IMR-90 (cell line): ENCODE measurements around the gene INPP4A.

Experiments
- BHLHE40 ChIP-seq: fragments of 150-350 bp; IDR thresholded peaks from 2 replicates; pipeline ENCODE4 v1.6.1; 2016; ENCODE audit warnings: mild to moderate bottlenecking, low read depth, low read length
- MAFK ChIP-seq: IDR thresholded peaks from 2 replicates; pipeline ENCODE4 v1.6.1; 2012; ENCODE audit warnings: low read depth, low read length, improper control_type of control experiment
- MAZ ChIP-seq: IDR thresholded peaks from 2 replicates; pipeline ENCODE4 v1.6.1; 2012; ENCODE audit warnings: low read depth, mild to moderate bottlenecking, low read length, improper control_type of control experiment, moderate library complexity, borderline replicate concordance
- MXI1 ChIP-seq: IDR thresholded peaks from 2 replicates; pipeline ENCODE4 v1.6.1; 2012; ENCODE audit warnings: low read depth, mild to moderate bottlenecking, low read length, moderate library complexity, borderline replicate concordance
- NFE2L2 ChIP-seq: fragments of 150-350 bp; IDR thresholded peaks from 2 replicates; pipeline ENCODE4 v1.6.1; 2016; ENCODE audit warnings: low read depth, mild to moderate bottlenecking, low read length
- POLR2A ChIP-seq: IDR thresholded peaks from 2 replicates; pipeline ENCODE4 v1.6.1; 2012; ENCODE audit warnings: mild to moderate bottlenecking, low read depth, low read length
- RAD21 ChIP-seq: IDR thresholded peaks from 2 replicates; pipeline ENCODE4 v1.6.1; 2012; ENCODE audit warnings: low read length, improper control_type of control experiment
- RCOR1 ChIP-seq: IDR thresholded peaks from 2 replicates; pipeline ENCODE4 v1.6.1; 2012; ENCODE audit warnings: mild to moderate bottlenecking, low read length, improper control_type of control experiment; ENCODE audit not compliant: insufficient replicate concordance
- RFX5 ChIP-seq: IDR thresholded peaks from 2 replicates; pipeline ENCODE4 v1.8.0; 2012; ENCODE audit warnings: low read depth, mild to moderate bottlenecking, low read length, moderate library complexity
- SMC3 ChIP-seq: fragments of 150-350 bp; IDR thresholded peaks from 2 replicates; pipeline ENCODE4 v1.6.1; 2016; ENCODE audit warnings: low read depth, mild to moderate bottlenecking, antibody characterized with exemption, low read length, moderate library complexity
- TF ChIP-seq, protein P1 (sequence below): conservative IDR thresholded peaks from 2 replicates; pipeline ENCODE4 v1.5.1; 2012; ENCODE audit warnings: mild to moderate bottlenecking, low read depth, low read length, improper control_type of control experiment
- TF ChIP-seq, protein P2 (sequence below): fragments of 150-350 bp; IDR thresholded peaks from 2 replicates; pipeline ENCODE4 v1.6.1; 2017; ENCODE audit warnings: mild to moderate bottlenecking, antibody characterized with exemption, low read length, low read depth
- TF ChIP-seq, protein P3 (sequence below): fragments of 150-350 bp; IDR thresholded peaks from 2 replicates; pipeline ENCODE4 v1.6.1; 2016; ENCODE audit warnings: low read depth, mild to moderate bottlenecking, low read length, moderate library complexity, borderline replicate concordance

DNA sequence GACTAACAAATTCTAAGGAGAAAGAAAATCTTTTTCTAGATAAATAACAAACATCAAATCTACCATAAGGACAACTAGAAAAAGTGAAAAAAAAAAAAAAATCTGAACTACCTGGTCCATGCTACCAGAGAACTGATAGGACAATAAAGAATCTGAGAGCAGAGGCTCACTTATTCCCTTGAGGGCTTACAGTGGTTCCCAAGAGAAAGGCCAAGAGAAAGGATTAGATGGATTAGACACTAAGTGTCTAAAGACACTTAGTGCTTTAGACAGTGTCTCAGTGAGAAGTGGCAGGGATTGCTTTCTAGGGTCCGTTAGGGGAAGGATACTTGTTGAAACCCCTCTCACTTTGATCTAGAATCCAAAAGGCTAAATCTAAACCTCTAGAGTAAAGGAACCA is 85.5 kb downstream of the INPP4A start:
- TF ChIP-seq, protein P1, sequence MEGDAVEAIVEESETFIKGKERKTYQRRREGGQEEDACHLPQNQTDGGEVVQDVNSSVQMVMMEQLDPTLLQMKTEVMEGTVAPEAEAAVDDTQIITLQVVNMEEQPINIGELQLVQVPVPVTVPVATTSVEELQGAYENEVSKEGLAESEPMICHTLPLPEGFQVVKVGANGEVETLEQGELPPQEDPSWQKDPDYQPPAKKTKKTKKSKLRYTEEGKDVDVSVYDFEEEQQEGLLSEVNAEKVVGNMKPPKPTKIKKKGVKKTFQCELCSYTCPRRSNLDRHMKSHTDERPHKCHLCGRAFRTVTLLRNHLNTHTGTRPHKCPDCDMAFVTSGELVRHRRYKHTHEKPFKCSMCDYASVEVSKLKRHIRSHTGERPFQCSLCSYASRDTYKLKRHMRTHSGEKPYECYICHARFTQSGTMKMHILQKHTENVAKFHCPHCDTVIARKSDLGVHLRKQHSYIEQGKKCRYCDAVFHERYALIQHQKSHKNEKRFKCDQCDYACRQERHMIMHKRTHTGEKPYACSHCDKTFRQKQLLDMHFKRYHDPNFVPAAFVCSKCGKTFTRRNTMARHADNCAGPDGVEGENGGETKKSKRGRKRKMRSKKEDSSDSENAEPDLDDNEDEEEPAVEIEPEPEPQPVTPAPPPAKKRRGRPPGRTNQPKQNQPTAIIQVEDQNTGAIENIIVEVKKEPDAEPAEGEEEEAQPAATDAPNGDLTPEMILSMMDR = no peak
- no peak for TF ChIP-seq POLR2A
- TF ChIP-seq RCOR1 = no peak
- TF ChIP-seq RAD21 = no peak
- TF ChIP-seq NFE2L2 = no peak
- no peak for TF ChIP-seq SMC3
- no peak for TF ChIP-seq RFX5
- TF ChIP-seq, protein P2, sequence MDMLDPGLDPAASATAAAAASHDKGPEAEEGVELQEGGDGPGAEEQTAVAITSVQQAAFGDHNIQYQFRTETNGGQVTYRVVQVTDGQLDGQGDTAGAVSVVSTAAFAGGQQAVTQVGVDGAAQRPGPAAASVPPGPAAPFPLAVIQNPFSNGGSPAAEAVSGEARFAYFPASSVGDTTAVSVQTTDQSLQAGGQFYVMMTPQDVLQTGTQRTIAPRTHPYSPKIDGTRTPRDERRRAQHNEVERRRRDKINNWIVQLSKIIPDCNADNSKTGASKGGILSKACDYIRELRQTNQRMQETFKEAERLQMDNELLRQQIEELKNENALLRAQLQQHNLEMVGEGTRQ = no peak
- TF ChIP-seq, protein P3, sequence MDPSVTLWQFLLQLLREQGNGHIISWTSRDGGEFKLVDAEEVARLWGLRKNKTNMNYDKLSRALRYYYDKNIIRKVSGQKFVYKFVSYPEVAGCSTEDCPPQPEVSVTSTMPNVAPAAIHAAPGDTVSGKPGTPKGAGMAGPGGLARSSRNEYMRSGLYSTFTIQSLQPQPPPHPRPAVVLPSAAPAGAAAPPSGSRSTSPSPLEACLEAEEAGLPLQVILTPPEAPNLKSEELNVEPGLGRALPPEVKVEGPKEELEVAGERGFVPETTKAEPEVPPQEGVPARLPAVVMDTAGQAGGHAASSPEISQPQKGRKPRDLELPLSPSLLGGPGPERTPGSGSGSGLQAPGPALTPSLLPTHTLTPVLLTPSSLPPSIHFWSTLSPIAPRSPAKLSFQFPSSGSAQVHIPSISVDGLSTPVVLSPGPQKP = no peak
- TF ChIP-seq MXI1 = no peak
- TF ChIP-seq MAZ = no peak
- TF ChIP-seq BHLHE40 = no peak
- no peak for TF ChIP-seq MAFK
